Spleen (tissue), 11 donors: ENCODE results near the gene MARS1. TPM values are rescaled to one million over a fixed set of nuclear protein-coding genes. Genes with fewer than 3 reads are reported as not detected.
"Not testable (repeated sequence)": the region's sequence is repeated elsewhere in the genome, so short reads cannot be mapped to it uniquely, and the experiment has no call there.

Experiments used
- DNase-seq: peaks from one replicate; pipeline ENCODE4 v3.0.0-alpha.2; 2020
- H3K27ac ChIP-seq, 8 donors: fragments of 200-600 bp; sonication (generic) in 7 of 8; 1 replicate in 4 of 8; 2 replicates in 4 of 8; pipeline versions ENCODE4 v1.5.0 to v1.8.0; 2016 to 2021; ENCODE audit warnings: inconsistent platforms in 4 of 8, mild to moderate bottlenecking in 4 of 8, moderate library complexity in 1 of 8
- H3K27me3 ChIP-seq, 7 donors: fragments of 200-600 bp; sonication (generic) in 6 of 7; replicated peaks in 1 of 7; 1 replicate in 4 of 7; 2 replicates in 3 of 7; pipeline versions ENCODE4 v1.5.0 to v1.8.0; 2016 to 2021; ENCODE audit warnings: inconsistent platforms in 3 of 7, mild to moderate bottlenecking in 1 of 7
- H3K36me3 ChIP-seq, 6 donors: fragments of 200-600 bp; sonication (generic) in 5 of 6; 1 replicate in 4 of 6; 2 replicates in 2 of 6; pipeline versions ENCODE4 v1.5.0 to v1.8.0; 2016 to 2021; ENCODE audit warnings: inconsistent platforms in 2 of 6
- H3K4me1 ChIP-seq, 6 donors: fragments of 200-600 bp; sonication (generic) in 5 of 6; 1 replicate in 3 of 6; 2 replicates in 3 of 6; pipeline versions ENCODE4 v1.5.0 to v1.8.0; 2016 to 2021; ENCODE audit warnings: inconsistent platforms in 3 of 6
- H3K4me3 ChIP-seq, 8 donors: fragments of 200-600 bp; sonication (generic) in 7 of 8; 1 replicate in 4 of 8; 2 replicates in 4 of 8; pipeline versions ENCODE4 v1.5.0 to v1.8.0; 2016 to 2021; ENCODE audit warnings: inconsistent platforms in 4 of 8, mild to moderate bottlenecking in 4 of 8, moderate library complexity in 2 of 8
- H3K9me3 ChIP-seq, 8 donors: fragments of 200-600 bp; sonication (generic) in 7 of 8; 1 replicate in 4 of 8; 2 replicates in 4 of 8; pipeline versions ENCODE4 v1.5.0 to v1.8.0; 2016 to 2021; ENCODE audit warnings: inconsistent platforms in 4 of 8
- CTCF ChIP-seq, 11 experiments: fragments of 200-600 bp in 7 of 11; fragments of 450-650 bp in 4 of 11; sonication (generic) in 4 of 11; IDR thresholded peaks in 8 of 11; conservative IDR thresholded peaks in 3 of 11; 1 replicate in 7 of 11; 2 replicates in 4 of 11; pipeline versions ENCODE4 v1.4.0 to v1.8.0; 2016 to 2021; ENCODE audit warnings: antibody characterized with exemption in 11 of 11, inconsistent platforms in 4 of 11, mild to moderate bottlenecking in 1 of 11
- POLR2A ChIP-seq, 3 donors: fragments of 450-650 bp; IDR thresholded peaks; one replicate each; pipeline ENCODE4 v1.5.1; 2017; ENCODE audit warnings: antibody characterized with exemption in 3 of 3, mild to moderate bottlenecking in 1 of 3
- POLR2AphosphoS5 ChIP-seq, 3 donors: sonication (generic); formaldehyde crosslinking; IDR thresholded peaks; one replicate each; pipeline ENCODE4 v1.5.1; 2017; ENCODE audit warnings: antibody characterized with exemption in 3 of 3
- WGBS, 5 donors: extraction: QIAGEN DNeasy Blood & Tissue Kit in 3 of 5; methylation state at CpG; one replicate each; pipeline versions ENCODE4 v1.1.5 to v1.1.7; 2013 to 2018; 5-methylcytosine and 5-hydroxymethylcytosine counted together
- intact Hi-C: fragments of 100-400 bp; cut with DNase I; formaldehyde crosslinking; loops from one replicate; pipeline ENCODE4 v1.15.0; 2023; ENCODE audit warnings: low total_unique reads
- polyA plus RNA-seq, 3 donors: library from polyadenylated mRNA; stranded (reverse); fragments of 200-250 nt; gene quantifications; one replicate each; pipeline ENCODE4 v1.2.1, GENCODE V29; 2013
- total RNA-seq, 7 donors: library from RNA; depleted of rRNA in 3 of 7; stranded (reverse); fragments of >200 nt in 3 of 7; fragmentation: NEBNext Ultra II Directional in 4 of 7; extraction: Animal tissue kit (Norgen Biotek cat#: 25700) in 4 of 7; gene quantifications; one replicate each; pipeline versions ENCODE4 v1.1.0 to v1.2.1, GENCODE V29; 2016 to 2021
- donor health status: healthy with polysubstance abuse.
- donor health status: DM: no; HTN: no; CAD: no; lungs with moderate emphysema.
- donor health status: DM: no; HTN: no; CAD: no.
- donor health status: Bipolar disorder and iron deficiency.
- donor health status: healthy.
- donor health status: DM: no; HTN: no; CAD: no.
- donor health status: DM: yes; HTN: yes; CAD: no.

Gene MARS1
- total and polyA plus RNA-seq, 10 donors: 67.4 to 186 (median 101) TPM

DNA sequence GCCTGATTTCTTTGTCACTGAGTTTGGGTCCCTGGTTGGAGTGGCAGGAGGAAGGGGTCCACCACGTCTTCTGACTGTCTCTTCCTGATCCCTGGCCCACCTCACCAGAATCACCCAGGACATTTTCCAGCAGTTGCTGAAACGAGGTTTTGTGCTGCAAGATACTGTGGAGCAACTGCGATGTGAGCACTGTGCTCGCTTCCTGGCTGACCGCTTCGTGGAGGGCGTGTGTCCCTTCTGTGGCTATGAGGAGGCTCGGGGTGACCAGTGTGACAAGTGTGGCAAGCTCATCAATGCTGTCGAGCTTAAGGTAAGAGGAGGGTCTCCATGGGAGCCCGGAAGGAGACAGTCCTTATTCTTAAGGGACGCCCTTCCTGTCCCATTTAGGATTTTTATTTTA, 12.3 kb downstream of the MARS1 start:
- H3K36me3 ChIP-seq: peaks cover 0 to 100% (median 82%) of the 10 kb centered on the region in 6 donors
- H3K4me1 ChIP-seq: peaks cover 0 to 12% (median 0%) of the 10 kb centered on the region in 6 donors
- DNase-seq: peak; percentile 62
- no peaks in the 10 kb centered on the region for H3K27me3 ChIP-seq
- no peak overlapping the region for H3K4me3 ChIP-seq
- H3K9me3 ChIP-seq: no peaks in the 10 kb centered on the region
- TF ChIP-seq CTCF (IDR thresholded peaks at IDR 0.05 in 8 of 11, conservative IDR thresholded peaks at IDR 0.05 in 3 of 11): no peak
- TF ChIP-seq POLR2AphosphoS5 (IDR thresholded peaks at IDR 0.05): no peak
- TF ChIP-seq POLR2A (IDR thresholded peaks at IDR 0.05): no peak
- intact Hi-C loops: no loop called here
- WGBS, 5 donors: 73 to 96% (median 82%) methylated on average over 11 of the region's 11 CpGs
- H3K27ac ChIP-seq: peak overlapping the region in 3 of 8 donors; percentile 8 to 31 (median 19)

GRCh38 chr12:57502311-57502969, 14.6 kb downstream of the MARS1 start:
- H3K27ac ChIP-seq: not testable (repeated sequence)

DNA sequence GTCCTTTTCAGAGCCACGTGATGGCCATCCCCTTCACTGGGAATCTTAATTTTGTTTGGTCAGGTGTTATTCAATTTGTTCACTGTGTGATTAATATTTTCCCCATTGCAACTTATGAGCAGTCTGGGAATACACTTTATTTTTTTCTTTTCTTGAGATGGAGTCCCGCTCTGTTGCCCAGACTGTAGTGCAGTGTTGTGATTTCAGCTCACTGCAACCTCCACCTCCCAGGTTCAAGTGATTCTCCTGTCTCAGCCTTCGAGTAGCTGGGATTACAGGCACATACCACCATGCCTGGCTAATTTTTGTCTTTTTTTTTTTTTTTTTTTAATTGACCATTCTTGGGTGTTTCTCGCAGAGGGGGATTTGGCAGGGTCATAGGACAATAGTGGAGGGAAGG, 18.7 kb downstream of the MARS1 start:
- H3K4me1 ChIP-seq, H3K27me3 ChIP-seq, H3K4me3 ChIP-seq, intact Hi-C loops, DNase-seq, H3K27ac ChIP-seq, H3K9me3 ChIP-seq: not testable (repeated sequence)
- 68 to 98% (median 97%) methylated on average over 3 to 4 of the region's 4 CpGs for WGBS, 5 donors
- H3K36me3 ChIP-seq: peaks cover 0 to 96% (median 75%) of the 10 kb centered on the region in 6 donors

More at GRCh38 chr12:57502311-57502969, 14.6 kb downstream of the MARS1 start:
- H3K9me3 ChIP-seq, H3K27me3 ChIP-seq, intact Hi-C loops, H3K4me3 ChIP-seq: not testable (repeated sequence)
- H3K4me1 ChIP-seq: peaks cover 0 to 12% (median 0%) of the 10 kb centered on the region in 6 donors
- H3K36me3 ChIP-seq: peaks cover 0 to 96% (median 84%) of the 10 kb centered on the region in 6 donors
- peak; percentile 36 for DNase-seq
- WGBS, 5 donors: 95 to 98% (median 97%) methylated on average over 21 to 22 of the region's 22 CpGs

DNA sequence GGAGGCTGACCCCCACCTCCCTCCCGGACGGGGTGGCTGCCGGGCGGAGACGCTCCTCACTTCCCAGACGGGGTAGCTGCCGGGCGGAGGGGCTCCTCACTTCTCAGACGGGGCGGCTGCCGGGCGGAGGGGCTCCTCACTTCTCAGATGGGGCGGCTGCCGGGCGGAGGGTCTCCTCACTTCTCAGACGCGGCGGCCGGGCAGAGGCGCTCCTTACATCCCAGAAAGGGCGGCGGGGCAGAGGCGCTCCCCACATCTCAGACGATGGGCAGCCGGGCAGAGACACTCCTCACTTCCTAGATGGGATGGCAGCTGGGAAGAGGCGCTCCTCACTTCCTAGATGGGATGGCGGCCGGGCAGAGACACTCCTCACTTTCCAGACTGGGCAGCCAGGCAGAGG, 19.9 kb downstream of the MARS1 start:
- 94 to 100% (median 97%) methylated on average over 11 to 28 of the region's 28 CpGs for whole genome bisulfite sequencing, 5 donors
- H3K4me1 ChIP-seq, H3K27me3 ChIP-seq, H3K27ac ChIP-seq, DNase-seq, H3K4me3 ChIP-seq, H3K9me3 ChIP-seq, intact Hi-C loops: not testable (repeated sequence)
- peaks cover 0 to 96% (median 75%) of the 10 kb centered on the region in 6 donors for H3K36me3 ChIP-seq

DNA sequence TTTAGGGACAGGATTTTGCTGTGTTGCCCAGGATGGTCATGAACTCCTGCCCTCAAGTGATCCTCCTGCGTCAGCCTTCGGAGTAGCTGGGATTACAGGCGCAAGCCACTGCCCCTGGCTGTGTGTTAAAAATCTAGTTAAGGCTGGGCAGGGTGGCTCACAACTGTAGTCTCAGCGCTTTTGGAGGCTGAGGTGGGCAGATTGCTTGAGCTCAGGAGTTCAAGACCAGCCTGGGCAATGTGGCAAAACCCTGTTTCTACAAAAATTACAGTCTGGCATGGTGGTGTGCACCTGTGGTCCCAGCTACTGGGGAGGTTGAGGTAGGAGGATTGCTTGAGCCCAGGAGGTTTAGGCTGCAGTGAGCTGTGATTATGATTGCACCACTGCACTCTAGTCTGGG, 23.3 kb downstream of the MARS1 start:
- TF ChIP-seq POLR2A (IDR thresholded peaks at IDR 0.05) (no peak), CTCF (IDR thresholded peaks at IDR 0.05 in 8 of 11, conservative IDR thresholded peaks at IDR 0.05 in 3 of 11) (no peak), POLR2AphosphoS5 (IDR thresholded peaks at IDR 0.05) (no peak)
- intact Hi-C loops: no loop called here
- Histone ChIP-seq H3K27me3 (no peaks in the 10 kb centered on the region), H3K9me3 (no peaks in the 10 kb centered on the region), H3K36me3 (peaks cover 3 to 96% (median 74%) of the 10 kb centered on the region in 6 donors), H3K4me3 (no peak overlapping the region), H3K4me1 (peaks cover 0 to 7% (median 0%) of the 10 kb centered on the region in 6 donors), H3K27ac (peak overlapping the region in 1 of 8 donors; percentile 36)
- peak; percentile 8 for DNase-seq
- WGBS, 5 donors: 94 to 100% (median 98%) methylated on average over 4 of the region's 4 CpGs
